ENCODE measurements around the gene MRPL53. TPM values are rescaled to one million over a fixed set of nuclear protein-coding genes. Genes with fewer than 3 reads are reported as not detected.

Gene MRPL53
- total and polyA plus RNA-seq, 4 donors: 12.6 to 72.5 (median 36.1) TPM

DNA sequence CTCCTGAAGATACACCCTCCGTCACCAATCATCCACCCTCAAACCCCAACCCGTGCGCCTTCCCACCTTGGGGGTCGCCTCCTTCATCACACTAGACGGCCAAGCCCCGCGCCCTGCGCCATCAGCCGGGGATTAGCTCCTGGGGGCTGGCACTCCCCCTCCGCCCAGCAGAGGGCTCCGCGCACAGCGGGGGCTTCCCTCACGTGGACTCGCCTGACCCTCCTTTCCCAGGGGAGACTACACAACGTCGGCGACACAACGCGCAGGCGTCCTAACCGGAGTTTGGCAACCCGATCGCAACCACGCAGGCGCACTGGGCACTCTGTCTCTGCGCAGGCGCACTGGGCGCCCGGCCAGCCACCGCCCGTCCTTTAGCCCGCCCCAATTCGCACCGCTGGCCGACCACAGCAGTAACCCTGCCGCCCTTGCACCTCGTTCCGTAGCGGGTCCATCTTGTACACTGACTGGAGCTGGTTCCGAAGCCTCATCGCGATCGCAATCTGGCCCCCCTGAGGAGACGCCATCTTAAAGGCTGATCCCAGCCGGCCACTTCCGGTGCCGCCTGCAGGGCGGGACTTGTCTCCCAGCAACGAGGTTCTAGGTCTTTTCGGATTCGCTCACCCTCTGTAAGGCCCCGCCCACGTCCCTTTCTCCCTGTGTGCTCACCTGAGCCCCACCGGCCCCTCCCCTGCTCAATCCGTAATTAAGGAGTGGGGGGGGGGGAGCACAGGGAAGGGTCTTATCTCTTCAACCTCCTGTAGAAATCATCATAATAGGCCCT is 34.9 kb upstream of the MRPL53 start, which contains the start of gene PCGF1:
Gene PCGF1 (minus strand): TSS at position 551 of the 781 bp plus-strand sequence. CDS start 27 bp downstream, at position 524.
- no peak for TF ChIP-seq HNF4G (IDR thresholded peaks at IDR 0.05)
- TF ChIP-seq GABPA (IDR thresholded peaks at IDR 0.05 in 1 of 2, conservative IDR thresholded peaks at IDR 0.05 in 1 of 2): peak; percentile 75 to 92
- TF ChIP-seq TAF1 (conservative IDR thresholded peaks at IDR 0.05): no peak
- TF ChIP-seq, protein P1, sequence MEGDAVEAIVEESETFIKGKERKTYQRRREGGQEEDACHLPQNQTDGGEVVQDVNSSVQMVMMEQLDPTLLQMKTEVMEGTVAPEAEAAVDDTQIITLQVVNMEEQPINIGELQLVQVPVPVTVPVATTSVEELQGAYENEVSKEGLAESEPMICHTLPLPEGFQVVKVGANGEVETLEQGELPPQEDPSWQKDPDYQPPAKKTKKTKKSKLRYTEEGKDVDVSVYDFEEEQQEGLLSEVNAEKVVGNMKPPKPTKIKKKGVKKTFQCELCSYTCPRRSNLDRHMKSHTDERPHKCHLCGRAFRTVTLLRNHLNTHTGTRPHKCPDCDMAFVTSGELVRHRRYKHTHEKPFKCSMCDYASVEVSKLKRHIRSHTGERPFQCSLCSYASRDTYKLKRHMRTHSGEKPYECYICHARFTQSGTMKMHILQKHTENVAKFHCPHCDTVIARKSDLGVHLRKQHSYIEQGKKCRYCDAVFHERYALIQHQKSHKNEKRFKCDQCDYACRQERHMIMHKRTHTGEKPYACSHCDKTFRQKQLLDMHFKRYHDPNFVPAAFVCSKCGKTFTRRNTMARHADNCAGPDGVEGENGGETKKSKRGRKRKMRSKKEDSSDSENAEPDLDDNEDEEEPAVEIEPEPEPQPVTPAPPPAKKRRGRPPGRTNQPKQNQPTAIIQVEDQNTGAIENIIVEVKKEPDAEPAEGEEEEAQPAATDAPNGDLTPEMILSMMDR (IDR thresholded peaks at IDR 0.05; ENCODE audit: low read depth, low read length, missing input control): no peak
- TF ChIP-seq, protein P2, sequence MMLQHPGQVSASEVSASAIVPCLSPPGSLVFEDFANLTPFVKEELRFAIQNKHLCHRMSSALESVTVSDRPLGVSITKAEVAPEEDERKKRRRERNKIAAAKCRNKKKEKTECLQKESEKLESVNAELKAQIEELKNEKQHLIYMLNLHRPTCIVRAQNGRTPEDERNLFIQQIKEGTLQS (IDR thresholded peaks at IDR 0.05): no peak
- TF ChIP-seq, protein P3, sequence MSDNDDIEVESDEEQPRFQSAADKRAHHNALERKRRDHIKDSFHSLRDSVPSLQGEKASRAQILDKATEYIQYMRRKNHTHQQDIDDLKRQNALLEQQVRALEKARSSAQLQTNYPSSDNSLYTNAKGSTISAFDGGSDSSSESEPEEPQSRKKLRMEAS (IDR thresholded peaks at IDR 0.05): no peak
- TF ChIP-seq YY1 (IDR thresholded peaks at IDR 0.05): peak; percentile 99
- no peak for TF ChIP-seq REST (IDR thresholded peaks at IDR 0.05)
- peak; percentile 8 to 31 for TF ChIP-seq RXRA (IDR thresholded peaks at IDR 0.05)
- TF ChIP-seq SP1 (IDR thresholded peaks at IDR 0.05): peak; percentile 59
- no peak for TF ChIP-seq NR2F2 (IDR thresholded peaks at IDR 0.05)
- no peak for TF ChIP-seq FOXA1 (IDR thresholded peaks at IDR 0.05)
- TF ChIP-seq FOXA2 (IDR thresholded peaks at IDR 0.05): no peak
- TF ChIP-seq EGR1 (IDR thresholded peaks at IDR 0.05; ENCODE audit: low read depth in 2 of 2): peak in 1 of 2 donors; percentile 24
- TF ChIP-seq ZBTB33 (IDR thresholded peaks at IDR 0.05): no peak
- no peak for TF ChIP-seq RAD21 (IDR thresholded peaks at IDR 0.05)
- TF ChIP-seq HNF4A (conservative IDR thresholded peaks at IDR 0.05): no peak
- no peak for TF ChIP-seq JUND (IDR thresholded peaks at IDR 0.05)
- H3K9ac ChIP-seq (ENCODE audit: low read depth in 1 of 2, low read length in 2 of 2): peak within 1 kb of the TSS; percentile 78 to 91
- DNase-seq (ENCODE audit: low spot score): peak; percentile 100
- peak within 1 kb of the TSS; percentile 70 to 92 (median 90) for H3K4me3 ChIP-seq (ENCODE audit: low read depth in 1 of 3, low read length in 3 of 3)
- WGBS: under 1% methylated on average over 56 of the region's 56 CpGs
- no peaks in the 10 kb centered on the region for H3K9me3 ChIP-seq (ENCODE audit: control insufficient read depth in 4 of 4, low read length in 3 of 4)
- peaks cover 11 to 50% (median 35%) of the 10 kb centered on the region in 4 donors for H3K4me1 ChIP-seq (ENCODE audit: control insufficient read depth in 4 of 4, insufficient read depth in 4 of 4, low read length in 3 of 4)
- H3K27me3 ChIP-seq (ENCODE audit: control insufficient read depth in 4 of 4, insufficient read depth in 4 of 4, low read length in 3 of 4): peaks cover 0 to 12% (median 0%) of the 10 kb centered on the region in 4 donors
- H3K36me3 ChIP-seq (ENCODE audit: control insufficient read depth in 4 of 4, insufficient read depth in 3 of 4, low read depth in 1 of 4, low read length in 3 of 4): peaks cover 0 to 6% (median 4%) of the 10 kb centered on the region in 4 donors
- peak within 1 kb of the TSS; percentile 99 for H3K27ac ChIP-seq (ENCODE audit: low read depth in 1 of 2, low read length in 2 of 2)
